NCI-H1694 (cell line): ENCODE measurements around the gene RAB3GAP2.
"Not testable (repeated sequence)": the region's sequence is repeated elsewhere in the genome, so short reads cannot be mapped to it uniquely, and the experiment has no call there.

Experiments used
- DNase-seq: peaks from one replicate; lab custom pipeline; 2025; lab: John Stamatoyannopoulos, UW

The RAB3GAP2 gene

DNA sequence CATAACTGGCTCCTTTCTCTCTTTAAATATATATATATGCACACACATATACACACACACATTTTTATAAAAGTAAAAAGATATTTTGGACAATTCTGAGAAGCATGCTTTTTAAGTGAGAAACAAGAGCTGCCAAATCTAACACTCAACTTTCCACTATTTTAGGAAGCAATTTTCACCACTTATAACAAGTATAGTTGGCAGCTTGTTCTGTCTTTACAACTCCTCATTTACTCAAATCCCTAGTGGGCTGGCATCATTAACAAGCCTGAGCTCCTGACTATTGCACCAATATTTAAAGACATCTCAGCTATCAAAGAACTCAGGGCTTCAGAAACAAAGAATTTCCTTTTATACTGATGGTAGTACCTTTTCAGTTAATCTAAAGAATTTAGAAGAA lies 76.6 kb downstream of the RAB3GAP2 start:
- DNase-seq, result no peak

DNA sequence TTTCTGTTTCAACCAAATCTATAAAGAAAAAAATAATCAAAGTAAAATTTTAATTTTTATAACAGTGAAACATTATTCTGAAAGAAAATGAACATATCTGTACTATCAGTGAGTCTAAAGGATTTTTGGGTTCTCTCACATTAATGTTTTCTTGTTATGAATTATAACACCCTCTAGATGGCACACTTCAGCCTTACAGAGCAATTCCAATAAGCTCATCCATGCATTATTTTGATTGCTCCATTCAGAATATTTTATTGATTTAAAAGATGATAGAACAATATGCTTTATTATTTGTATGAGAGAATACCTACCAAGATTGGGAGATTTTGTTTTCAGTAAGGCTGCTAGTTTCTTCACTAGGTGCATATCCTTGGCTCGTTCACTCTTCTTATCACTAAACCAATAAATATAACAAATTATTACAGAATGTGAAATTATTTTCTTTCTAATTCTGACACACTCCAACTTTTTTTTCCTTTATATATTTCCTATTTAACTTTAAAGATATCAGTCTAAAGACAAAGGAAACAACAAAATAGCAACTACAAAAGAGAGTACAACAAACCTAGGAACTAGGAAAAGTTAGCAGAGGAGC lies 82.4 kb downstream of the RAB3GAP2 start:
- DNase-seq, result peak; percentile 31

DNA sequence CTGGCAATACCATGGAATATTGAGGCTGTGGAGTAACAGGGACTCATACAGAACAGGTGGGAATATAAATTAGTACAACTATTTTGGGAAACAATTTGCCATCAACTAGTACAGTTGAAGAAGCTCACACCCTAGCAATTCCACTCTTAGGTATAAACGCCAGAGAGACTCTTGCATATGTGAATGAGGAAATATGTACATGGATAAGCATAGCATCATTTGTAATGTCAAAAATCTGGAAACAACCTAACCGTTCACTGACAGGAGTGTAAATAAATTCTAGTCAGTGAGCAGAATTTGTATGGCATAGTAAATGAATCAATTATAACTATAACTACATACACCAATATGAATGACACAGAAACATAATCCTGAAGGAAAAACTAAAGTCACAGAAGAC lies 83.7 kb downstream of the RAB3GAP2 start:
- DNase-seq, result no peak

DNA sequence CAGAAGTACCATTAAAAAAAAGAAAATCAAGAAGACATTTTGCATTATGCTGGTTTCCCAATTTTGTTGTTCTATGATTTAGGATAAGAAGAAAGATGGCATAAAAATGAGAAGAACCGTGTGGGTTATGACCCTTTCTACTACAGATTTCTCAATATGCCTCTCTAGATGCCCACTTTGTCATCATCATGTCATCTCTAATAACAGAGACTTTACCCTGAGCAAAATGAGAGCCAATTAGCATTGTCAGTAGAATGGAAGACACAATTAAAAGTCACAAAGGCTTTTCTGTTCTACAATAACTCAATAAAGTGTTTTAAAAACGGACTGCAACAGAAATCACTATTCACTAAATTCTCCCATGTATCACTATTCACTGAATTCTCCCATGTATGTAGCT lies 85.5 kb downstream of the RAB3GAP2 start:
- DNase-seq, result no peak

DNA sequence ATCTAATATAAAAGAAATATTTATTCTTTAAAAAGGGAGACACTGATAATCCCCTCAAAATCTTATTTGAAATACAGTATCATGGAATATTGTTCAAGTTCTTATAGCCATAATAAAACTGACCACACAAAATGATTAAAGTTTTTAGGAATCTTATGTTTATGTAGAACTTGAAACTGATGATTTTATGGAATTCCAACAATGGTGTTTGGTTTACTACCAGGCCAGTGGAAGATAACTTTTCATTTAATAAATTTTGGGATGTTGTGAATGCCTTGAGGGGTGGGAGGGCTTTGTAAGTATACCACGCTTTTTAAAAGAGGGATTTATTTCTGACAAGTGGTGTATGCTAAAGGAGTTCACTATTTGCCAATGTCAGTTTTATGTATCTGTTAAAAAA lies 87.7 kb downstream of the RAB3GAP2 start:
- no peak for DNase-seq

DNA sequence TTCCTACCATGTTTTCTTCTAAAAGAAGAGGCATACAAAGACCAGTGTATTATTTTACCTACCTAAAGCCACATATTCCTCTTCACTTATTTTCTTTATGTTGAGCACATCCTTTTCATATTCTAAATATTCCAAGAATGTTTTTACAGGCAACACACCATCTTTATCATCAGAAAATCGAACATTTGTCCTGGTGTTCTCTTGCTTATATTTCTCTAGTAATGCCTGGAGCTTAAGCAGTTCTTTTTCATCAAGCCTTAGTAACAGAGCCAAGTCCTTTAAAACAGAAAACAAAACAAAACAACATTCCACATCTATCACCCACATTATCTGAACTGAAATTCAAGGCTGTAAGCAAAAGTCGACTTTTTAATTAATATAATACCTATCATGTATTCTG lies 89.6 kb downstream of the RAB3GAP2 start:
- no peak for DNase-seq

DNA sequence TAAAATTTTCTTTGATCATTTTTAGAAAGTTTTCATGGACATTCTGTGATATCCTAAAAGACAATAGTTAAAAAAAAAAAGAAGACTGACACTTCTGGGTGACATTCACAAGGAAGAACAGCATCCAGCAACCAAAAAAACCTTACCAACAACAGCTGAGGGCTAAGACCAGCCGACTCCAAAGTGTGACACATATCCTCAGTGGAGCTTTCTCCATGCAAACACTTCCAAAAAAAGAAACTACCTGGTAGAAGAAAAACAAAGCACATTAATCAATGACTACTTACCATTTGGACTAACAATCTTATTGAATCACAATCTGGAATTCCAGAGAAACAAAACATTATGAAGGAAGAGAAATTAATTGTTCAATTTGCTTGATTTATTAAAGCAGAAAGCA lies 90.1 kb downstream of the RAB3GAP2 start:
- no peak for DNase-seq

DNA sequence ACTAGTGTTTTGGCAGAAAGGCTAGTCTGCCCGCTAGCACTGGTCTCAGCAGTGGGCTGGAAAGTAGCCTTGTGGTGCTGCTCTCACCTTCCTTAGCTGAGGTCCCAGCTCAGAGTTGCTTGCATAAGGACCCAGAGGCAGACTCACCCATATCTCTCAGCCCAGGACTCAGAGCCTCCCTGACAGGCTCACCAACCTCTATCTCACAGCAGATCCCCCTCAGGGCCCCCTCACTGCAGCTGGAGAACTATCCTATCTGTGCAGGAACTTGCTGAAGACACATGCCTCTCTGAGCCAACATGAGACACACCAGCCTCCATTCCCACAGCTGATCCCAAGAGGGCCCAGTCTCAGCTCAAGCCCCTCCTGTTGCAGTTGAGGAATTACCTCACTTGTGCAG lies 95.7 kb downstream of the RAB3GAP2 start:
- no peak for DNase-seq

DNA sequence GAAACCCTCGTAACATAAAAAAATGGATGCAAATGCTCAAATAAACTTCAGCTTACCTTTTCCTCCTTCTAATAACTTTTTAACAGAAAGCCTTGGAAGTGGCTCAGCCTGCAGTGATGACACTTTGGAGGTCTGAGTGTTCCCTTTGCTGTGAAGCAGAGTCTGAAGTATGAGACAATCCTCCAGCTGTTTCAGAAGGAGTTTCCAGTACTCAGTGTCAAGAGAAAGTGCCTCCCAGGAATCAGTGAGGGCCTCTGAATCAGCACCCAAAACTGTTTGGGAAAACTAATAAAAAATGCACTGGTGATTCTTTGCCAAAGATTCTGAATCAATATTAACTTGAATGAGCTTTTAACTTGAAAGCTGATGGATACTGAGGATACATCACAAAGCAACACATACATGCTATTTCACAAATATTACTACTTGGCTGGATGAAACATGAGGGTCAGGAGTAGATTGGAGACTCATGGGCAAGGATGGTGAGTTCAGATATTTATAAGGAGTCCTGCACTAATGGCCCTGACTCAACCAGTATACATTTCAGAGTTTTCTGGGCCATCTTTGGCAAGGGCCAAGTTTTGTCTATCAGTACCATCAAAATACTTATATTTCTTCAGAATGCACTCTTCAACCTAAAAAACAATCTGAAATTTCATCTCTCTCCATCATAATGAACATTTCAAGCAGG lies 101.3 kb downstream of the RAB3GAP2 start:
- DNase-seq, result no peak

DNA sequence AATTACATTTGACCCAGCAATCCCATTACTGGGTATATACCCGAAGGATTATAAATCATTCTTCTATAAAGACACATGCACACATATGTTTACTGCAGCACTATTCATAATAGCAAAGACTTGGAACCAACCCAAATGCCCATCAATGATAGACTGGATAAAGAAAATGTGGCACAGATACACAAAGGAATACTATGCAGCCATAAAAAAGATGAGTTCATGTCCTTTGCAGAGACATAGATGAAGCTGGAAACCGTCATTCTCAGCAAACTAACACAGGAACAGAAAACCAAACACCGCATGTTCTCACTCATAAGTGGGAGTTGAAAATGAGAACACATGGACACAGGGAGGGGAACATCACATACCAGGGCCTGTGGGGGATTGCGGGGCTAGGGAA lies 102.4 kb downstream of the RAB3GAP2 start:
- not testable (repeated sequence) for DNase-seq

DNA sequence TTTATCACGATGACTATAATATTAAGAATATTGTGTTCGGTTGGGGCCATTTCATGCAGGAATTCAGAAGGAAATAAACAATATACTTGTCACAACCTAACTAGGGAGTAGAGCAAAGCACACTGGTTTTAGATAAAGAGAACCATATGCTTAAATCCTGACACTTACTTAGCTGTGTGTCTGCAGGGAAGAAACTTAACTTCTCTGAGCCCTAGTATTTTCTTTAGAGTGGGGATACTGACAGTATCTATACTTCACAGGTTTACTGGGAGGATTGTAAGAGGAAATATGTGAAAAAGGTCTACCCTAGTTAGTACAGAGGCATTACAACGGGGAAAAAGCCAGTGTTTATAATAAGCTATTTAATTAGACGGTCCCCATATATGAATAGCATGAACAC lies 105.4 kb downstream of the RAB3GAP2 start:
- no peak for DNase-seq

DNA sequence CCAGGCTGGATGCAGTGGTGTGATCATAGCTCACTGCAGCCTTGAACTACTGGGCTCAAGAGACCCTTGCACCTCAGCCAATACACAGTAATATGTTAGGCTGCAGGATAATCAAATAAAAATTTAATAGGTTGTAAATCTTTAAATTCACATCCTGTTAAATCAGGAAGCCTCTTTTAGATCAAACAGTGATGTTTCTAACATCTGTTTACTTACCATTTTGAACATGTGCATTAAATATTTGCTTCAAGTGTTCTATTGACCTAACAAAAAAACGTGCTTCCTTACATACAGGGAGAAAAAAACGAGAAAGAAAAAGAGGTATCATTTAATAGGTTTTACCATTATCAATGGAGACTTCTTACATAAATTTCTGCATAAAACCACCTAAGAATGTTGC lies 107.7 kb downstream of the RAB3GAP2 start:
- DNase-seq, result no peak

DNA sequence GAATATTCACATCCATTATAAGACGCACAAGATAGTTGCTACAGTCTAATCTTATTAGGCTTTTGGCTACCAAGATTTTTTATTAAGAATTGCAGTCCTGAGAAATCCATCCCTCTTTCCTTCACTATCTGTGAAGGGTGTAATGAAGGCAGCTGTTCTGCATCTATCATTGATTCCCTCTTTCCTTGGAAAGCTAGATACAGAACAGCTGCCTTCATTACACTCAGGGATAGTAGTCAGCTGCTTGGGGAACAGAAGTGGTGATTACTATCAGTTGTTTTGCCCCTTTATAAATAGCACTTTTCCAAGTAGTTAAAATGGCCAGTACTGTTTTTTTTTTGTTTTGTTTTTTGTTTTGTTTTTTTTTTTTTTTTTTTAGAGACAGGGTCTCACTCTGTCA lies 108.1 kb downstream of the RAB3GAP2 start:
- DNase-seq, result no peak

DNA sequence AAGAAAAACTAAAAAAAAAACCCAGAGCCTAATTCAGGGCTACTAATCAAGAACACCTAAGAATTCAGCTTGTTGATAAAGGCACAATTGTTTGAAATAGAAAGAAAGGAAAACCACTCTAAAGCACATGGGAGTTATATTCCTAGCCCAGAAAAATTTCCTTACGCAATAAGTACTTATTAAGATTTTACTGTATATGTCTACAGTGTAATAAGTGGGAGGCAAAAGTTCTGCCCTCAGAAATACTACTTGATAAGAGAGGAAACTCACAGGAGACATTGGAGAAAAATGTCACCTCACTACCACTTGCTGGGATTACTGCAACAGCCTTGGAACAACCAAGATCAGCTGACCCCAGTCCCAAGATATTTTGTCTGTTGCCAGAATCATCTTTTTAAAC lies 112.2 kb downstream of the RAB3GAP2 start:
- no peak for DNase-seq

DNA sequence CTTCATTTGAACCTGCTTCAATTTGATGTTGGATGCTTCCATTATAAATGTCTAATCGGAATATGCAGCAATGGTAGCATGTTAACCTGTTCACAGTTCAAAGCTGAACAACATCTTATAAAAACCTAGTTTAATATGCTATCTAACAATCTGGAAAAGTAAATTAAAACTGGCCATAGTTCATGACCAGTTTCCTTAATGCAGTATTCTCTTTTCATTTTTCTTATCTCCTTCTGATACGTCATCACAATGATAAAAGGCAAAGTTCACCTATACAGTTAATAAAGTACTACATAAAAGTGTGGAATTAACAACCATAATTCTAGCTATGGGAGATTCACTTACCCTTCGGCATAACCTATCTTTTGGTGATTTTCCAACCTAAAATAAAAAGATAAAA lies 113.2 kb downstream of the RAB3GAP2 start:
- no peak for DNase-seq

DNA sequence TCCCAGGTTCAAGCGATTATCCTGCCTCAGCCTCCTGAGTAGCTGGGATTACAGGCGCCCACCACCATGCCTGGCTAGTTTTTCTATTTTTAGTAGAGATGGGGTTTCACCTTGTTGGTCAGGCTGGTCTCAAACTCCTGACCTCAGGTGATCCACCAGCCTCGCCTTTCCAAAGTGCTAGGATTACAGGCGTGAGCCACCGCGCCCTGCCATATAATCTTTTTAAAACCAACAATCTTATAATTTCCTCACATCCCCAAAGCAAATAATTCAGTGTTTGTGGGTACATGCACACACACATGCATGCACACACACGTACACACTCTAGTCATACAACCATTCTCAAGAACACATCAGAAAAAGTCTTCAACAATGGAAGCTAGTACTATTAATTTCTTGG lies 113.7 kb downstream of the RAB3GAP2 start:
- DNase-seq, result not testable (repeated sequence)

DNA sequence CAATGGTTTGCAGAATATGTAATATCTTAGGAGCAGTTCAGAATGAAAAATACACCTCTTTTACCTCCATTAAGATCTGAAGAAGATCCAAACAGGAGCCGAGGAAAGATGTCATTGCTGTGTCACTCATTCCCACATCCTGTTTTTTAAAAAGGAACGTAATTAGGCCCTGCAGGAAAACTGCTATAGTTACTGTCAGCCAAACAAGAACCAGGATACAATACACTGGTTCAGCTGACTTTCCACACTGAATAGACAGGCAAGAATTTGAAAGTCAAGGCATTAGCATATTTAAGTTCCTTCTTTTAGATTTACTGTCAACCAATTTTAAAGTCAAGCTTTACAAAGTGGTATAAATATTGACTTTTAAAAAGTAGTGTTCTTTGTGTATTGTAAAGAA lies 114.5 kb downstream of the RAB3GAP2 start:
- DNase-seq, result no peak

DNA sequence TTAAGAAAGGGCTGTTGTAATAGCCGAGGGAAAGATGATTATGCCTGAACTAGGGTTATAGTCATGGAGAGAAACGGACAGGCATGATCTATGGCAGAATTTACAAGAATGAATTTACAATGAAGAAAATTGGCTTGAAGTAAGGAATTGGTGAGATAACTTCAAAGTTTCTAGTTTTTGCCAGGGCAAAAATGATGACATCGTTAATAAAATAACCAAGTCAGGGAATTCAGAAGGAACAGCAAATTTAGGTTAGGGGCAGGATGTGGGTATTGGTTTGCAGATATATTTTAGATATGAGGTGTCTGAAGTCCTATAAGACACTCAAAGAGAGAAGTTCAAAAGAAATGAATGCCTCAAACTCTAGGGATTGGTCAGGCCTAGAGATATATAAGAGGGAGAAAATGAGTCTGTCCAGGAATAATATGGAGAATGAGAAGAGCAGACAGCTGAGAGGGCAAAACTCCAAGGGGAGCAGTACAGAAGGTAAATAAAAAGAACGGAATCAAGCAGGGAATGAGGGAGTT lies 115.6 kb downstream of the RAB3GAP2 start:
- no peak for DNase-seq

DNA sequence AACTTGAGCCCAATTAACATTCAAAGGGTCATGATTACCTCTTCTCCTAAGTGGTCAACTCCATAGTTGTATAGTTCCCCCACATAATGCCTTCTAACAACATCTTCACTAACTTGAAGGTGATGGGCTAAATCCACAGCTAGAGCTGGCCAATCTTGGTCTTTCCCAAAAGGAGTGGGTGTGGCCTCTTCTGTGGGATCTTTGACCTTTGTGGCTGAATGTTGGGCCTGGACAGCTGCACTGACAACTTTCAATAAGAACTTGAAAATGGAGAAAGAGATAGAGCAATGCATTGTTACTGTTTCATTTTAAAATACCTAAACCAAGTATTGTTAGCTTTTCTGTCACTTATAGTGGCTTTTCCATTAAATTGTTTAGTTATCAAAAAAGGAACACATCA lies 119.1 kb downstream of the RAB3GAP2 start:
- no peak for DNase-seq

DNA sequence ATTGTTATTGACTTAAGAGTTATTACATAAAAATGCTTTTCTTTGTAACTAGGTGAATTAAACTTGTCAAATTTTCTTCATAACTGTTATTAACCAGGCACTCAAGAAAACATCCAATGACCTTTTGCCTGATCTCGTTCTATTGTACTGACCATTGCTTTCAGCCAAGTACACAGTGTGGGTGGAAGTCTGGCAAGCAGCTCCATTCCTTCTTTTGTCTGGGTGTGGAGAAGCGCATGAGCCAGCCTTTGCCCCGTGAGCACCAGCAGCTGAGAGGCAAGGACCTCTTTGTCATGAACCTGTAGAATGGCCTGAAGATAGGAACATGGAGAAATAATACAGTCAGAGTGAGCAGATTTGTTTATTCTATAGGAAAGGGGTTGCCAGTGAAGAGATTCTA lies 120.8 kb downstream of the RAB3GAP2 start:
- DNase-seq, result no peak

DNA sequence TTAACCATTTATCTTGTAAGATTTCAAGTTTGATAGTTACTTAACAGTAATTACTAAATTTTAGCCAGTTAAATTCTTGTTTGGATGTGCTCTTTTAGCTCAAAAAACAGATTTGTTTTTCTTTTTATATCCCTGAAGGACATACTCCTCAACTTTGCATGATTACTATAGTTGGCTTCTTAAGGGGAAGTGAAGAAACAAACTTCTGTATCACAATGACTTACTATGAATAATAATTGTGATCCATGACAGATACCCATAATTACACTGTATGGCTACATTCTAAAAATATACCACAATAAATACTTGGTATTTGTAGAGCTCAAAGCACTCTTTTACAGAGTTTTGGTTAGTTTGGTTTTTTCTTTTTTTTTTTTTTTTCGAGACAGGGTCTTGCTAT lies 122.5 kb downstream of the RAB3GAP2 start:
- no peak for DNase-seq

DNA sequence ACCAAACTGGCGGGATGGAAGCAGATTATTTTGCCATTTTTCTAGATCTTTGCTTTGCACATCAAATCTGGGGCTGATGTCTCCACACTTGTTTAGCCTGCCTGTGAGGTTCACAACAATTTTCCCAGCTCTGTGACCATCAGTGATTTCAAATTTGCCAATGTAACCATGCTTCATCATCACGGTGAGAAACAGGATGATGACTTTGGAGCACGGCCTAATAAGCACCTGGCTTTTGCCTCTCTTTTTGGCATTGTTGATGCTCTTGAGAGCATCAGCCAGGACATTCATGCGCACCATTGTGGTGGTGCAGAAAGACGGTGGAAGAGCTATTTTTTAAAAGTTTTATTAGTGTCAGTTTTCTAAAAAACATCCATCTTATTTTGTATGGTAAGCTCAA lies 128.2 kb downstream of the RAB3GAP2 start:
- DNase-seq, result no peak

DNA sequence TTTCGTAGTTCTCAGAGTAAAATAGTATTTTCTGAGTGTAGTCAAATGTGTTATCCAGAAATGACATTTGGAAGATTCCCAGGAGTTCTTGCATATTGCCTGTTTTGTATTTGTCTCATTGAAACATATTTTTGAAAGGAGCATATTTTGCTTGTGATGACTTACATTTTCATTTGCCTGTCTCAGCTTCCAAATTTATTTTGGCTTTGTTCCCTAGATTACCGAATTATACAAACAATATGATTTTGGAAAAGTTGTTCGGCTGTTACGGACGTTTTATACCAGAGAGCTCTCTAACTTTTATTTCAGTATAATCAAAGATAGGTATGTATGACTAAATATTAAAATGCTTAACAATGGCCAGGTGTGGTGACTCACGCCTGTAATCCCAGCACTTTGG lies 132.3 kb downstream of the RAB3GAP2 start:
- no peak for DNase-seq
